Measurements from ENCODE around the gene SYVN1.

SYVN1 gene

GRCh38 chr11:65133724-65134123 is 595 bp downstream of the SYVN1 start:
- no peak for TF ChIP-seq FOXM1 (IDR thresholded peaks at IDR 0.05; ENCODE audit: borderline replicate concordance)
- no peak for DNase-seq (ENCODE audit: extremely low spot score)
- POLR2A ChIA-PET, result interaction anchor here (0.8 to 4.0 kb wide), 6 partner anchors 10 to 50 kb away, joined by 4 to 56 read pairs (median 8); partner anchors contain the start of genes CAPN1, FAU, MRPL49 and TM7SF2
- CTCF ChIA-PET, result no interaction called here

- DNase-seq (ENCODE audit: extremely low spot score), result peak; percentile 39
- no peak for TF ChIP-seq ARNT (IDR thresholded peaks at IDR 0.05)
- ChIA-PET POLR2A (interaction anchor here (0.8 to 4.0 kb wide), 5 partner anchors 9 to 50 kb away, joined by 4 to 56 read pairs (median 4); partner anchors contain the start of genes CAPN1, FAU, MRPL49 and TM7SF2), CTCF (no interaction called here)
These were observed 1.2 kb downstream of the SYVN1 start for GRCh38 chr11:65132988-65133700.

DNA sequence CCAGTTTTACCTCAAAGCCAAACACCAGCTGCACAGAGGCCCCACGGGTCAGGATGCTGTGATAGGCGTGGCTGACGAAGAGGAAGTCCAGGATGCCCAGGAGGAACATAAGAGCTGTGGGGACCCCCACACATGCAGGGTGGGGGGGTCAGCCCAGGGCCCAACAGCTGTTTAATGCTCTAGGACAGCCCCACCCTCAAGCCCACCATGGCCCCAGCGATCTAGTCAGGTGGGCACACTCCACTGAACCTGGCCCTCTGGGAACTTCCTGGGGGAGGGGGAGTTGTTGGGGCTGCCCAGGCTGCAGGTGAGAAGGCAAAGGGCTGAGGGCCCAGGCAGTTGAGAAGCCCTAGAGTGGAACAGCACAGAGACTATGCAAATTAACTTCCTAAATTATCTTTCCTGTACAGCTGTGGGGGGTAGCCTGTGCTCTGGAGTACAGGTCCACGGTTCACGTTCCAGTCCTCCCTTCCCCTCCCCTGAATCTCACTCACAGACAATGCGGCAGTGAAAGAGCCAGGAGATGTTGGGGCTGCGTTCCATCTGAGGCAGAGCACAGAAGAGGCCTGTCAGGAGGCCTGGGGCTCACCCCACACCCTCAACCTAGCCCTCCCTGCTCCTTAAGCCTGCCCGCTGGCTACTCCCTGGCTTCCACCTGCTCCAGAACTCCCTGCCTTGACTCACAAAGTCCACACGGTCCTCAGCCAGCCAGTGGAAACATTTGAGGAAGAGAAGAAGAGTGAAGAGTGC is 1.9 kb downstream of the SYVN1 start:
- TF ChIP-seq ARNT (IDR thresholded peaks at IDR 0.05) (no peak), ZNF384 (IDR thresholded peaks at IDR 0.05) (no peak), FOXM1 (IDR thresholded peaks at IDR 0.05; ENCODE audit: borderline replicate concordance) (no peak), ELF4 (IDR thresholded peaks at IDR 0.05) (no peak), BHLHE40 (IDR thresholded peaks at IDR 0.05; ENCODE audit: borderline replicate concordance) (no peak), LEF1 (IDR thresholded peaks at IDR 0.05; ENCODE audit: borderline replicate concordance) (no peak), SP1 (IDR thresholded peaks at IDR 0.05) (no peak), CTBP1 (IDR thresholded peaks at IDR 0.05; ENCODE audit: borderline replicate concordance) (no peak)
- TF ChIP-seq, protein P1, sequence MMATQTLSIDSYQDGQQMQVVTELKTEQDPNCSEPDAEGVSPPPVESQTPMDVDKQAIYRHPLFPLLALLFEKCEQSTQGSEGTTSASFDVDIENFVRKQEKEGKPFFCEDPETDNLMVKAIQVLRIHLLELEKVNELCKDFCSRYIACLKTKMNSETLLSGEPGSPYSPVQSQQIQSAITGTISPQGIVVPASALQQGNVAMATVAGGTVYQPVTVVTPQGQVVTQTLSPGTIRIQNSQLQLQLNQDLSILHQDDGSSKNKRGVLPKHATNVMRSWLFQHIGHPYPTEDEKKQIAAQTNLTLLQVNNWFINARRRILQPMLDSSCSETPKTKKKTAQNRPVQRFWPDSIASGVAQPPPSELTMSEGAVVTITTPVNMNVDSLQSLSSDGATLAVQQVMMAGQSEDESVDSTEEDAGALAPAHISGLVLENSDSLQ (IDR thresholded peaks at IDR 0.05), result no peak
- ChIA-PET CTCF (no interaction called here), POLR2A (interaction anchor here (2.3 kb wide), 1 partner anchor 10 kb away, joined by 16 read pairs; the partner anchor contains the start of genes FAU and MRPL49)
- DNase-seq (ENCODE audit: extremely low spot score), result no peak

DNA sequence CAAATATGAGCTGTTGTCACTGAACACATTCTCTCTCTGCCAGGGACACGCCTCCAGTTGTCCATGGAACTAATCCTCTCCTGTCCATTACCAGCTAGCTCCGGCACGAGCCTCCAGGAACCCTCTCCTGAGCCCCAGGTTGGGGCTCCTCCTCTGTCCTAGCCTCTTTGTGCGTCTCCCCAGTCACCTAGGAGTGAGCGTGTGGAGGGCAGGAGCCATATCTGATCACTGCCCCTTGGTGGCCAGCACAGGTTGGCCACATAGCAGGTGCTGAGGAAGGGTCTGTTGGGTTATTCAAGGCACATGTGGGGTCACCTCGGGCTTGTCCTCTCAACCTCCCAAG is 2.5 kb downstream of the SYVN1 start:
- TF ChIP-seq TARDBP (IDR thresholded peaks at IDR 0.05), result no peak
- TF ChIP-seq ZNF384 (IDR thresholded peaks at IDR 0.05), result no peak
- TF ChIP-seq FOXK2 (IDR thresholded peaks at IDR 0.05), result no peak
- TF ChIP-seq ELF4 (IDR thresholded peaks at IDR 0.05), result no peak
- no peak for TF ChIP-seq L3MBTL2 (conservative IDR thresholded peaks at IDR 0.05)
- TF ChIP-seq SP1 (IDR thresholded peaks at IDR 0.05), result no peak
- no peak for TF ChIP-seq LEF1 (IDR thresholded peaks at IDR 0.05; ENCODE audit: borderline replicate concordance)
- no peak for TF ChIP-seq CTBP1 (IDR thresholded peaks at IDR 0.05; ENCODE audit: borderline replicate concordance)
- no peak for TF ChIP-seq HDGF (IDR thresholded peaks at IDR 0.05; ENCODE audit: borderline replicate concordance)
- TF ChIP-seq, protein P1 (IDR thresholded peaks at IDR 0.05), result no peak
- no peak for TF ChIP-seq FOXA1 (IDR thresholded peaks at IDR 0.05)
- TF ChIP-seq BHLHE40 (IDR thresholded peaks at IDR 0.05; ENCODE audit: borderline replicate concordance), result no peak
- DNase-seq (ENCODE audit: extremely low spot score), result no peak
- ChIA-PET CTCF (no interaction called here), POLR2A (interaction anchor here (2.3 kb wide), 1 partner anchor 10 kb away, joined by 16 read pairs; the partner anchor contains the start of genes FAU and MRPL49)

DNA sequence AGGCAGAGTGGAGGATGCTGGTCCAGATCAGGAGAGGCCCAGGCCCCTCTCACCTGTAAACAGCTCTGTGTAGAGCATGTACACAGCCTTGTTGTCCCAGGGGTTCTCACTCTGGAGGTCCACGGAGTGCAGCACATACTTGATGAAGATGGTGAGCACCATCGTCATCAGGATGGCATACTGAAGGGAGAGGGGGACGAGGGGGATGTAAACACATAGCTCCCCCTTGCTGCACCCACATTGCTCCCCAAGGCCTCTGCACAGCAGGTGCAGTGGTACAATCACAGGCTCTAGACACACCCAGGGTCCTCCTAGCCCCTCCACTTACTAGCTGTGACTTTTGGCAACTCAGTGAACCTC is 2.9 kb downstream of the SYVN1 start:
- CTCF ChIA-PET, result no interaction called here
- DNase-seq (ENCODE audit: extremely low spot score), result no peak
- TF ChIP-seq FOXM1 (IDR thresholded peaks at IDR 0.05; ENCODE audit: borderline replicate concordance), result no peak
- POLR2A ChIA-PET, result interaction anchor here (2.3 kb wide), 1 partner anchor 9 kb away, joined by 16 read pairs; the partner anchor contains the start of genes FAU and MRPL49

GRCh38 chr11:65130631-65131416 is 3.5 kb downstream of the SYVN1 start:
- ChIA-PET CTCF (no interaction called here), POLR2A (interaction anchor here (2.3 kb wide), 1 partner anchor 9 kb away, joined by 16 read pairs; the partner anchor contains the start of genes FAU and MRPL49)
- no peak for DNase-seq (ENCODE audit: extremely low spot score)
- no peak for TF ChIP-seq ELF4 (IDR thresholded peaks at IDR 0.05)
- TF ChIP-seq ZNF384 (IDR thresholded peaks at IDR 0.05), result no peak
- no peak for TF ChIP-seq BHLHE40 (IDR thresholded peaks at IDR 0.05; ENCODE audit: borderline replicate concordance)
- TF ChIP-seq FOXM1 (IDR thresholded peaks at IDR 0.05; ENCODE audit: borderline replicate concordance), result no peak
- TF ChIP-seq LEF1 (IDR thresholded peaks at IDR 0.05; ENCODE audit: borderline replicate concordance), result no peak
- TF ChIP-seq SUZ12 (IDR thresholded peaks at IDR 0.05), result no peak
- TF ChIP-seq ARNT (IDR thresholded peaks at IDR 0.05), result no peak
- TF ChIP-seq CTBP1 (IDR thresholded peaks at IDR 0.05; ENCODE audit: borderline replicate concordance), result no peak
- TF ChIP-seq TARDBP (IDR thresholded peaks at IDR 0.05), result no peak
- TF ChIP-seq HDGF (IDR thresholded peaks at IDR 0.05; ENCODE audit: borderline replicate concordance), result no peak
- TF ChIP-seq, protein P1 (IDR thresholded peaks at IDR 0.05), result no peak
- no peak for TF ChIP-seq L3MBTL2 (conservative IDR thresholded peaks at IDR 0.05)
- no peak for TF ChIP-seq NFRKB (IDR thresholded peaks at IDR 0.05)
- TF ChIP-seq FOXK2 (IDR thresholded peaks at IDR 0.05), result no peak
- no peak for TF ChIP-seq SP1 (IDR thresholded peaks at IDR 0.05)
- TF ChIP-seq FOXA1 (IDR thresholded peaks at IDR 0.05), result no peak
